Dendritic cell treated with granulocyte-macrophage colony-stimulating factor and Interleukin-4, amounts not matched to agents 40 ng/mL and 50 ng/mL, for 4 days (primary cell): ENCODE measurements around the gene AKT3.

ENCODE experiments used
- H3K27ac Mint-ChIP-seq: one replicate; pipeline ENCODE4 v1.8.0; 2022; ENCODE audit warnings: mild to moderate bottlenecking, mixed read lengths
- H3K27me3 Mint-ChIP-seq: one replicate; pipeline ENCODE4 v1.8.0; 2022; ENCODE audit warnings: mild to moderate bottlenecking, mixed read lengths
- H3K36me3 Mint-ChIP-seq: one replicate; pipeline ENCODE4 v1.8.0; 2022; ENCODE audit warnings: low read depth, mixed read lengths
- H3K4me1 Mint-ChIP-seq: one replicate; pipeline ENCODE4 v1.8.0; 2022; ENCODE audit warnings: low read depth, mixed read lengths
- H3K4me3 Mint-ChIP-seq: one replicate; pipeline ENCODE4 v1.8.0; 2022; ENCODE audit warnings: mild to moderate bottlenecking, moderate library complexity, mixed read lengths
- H3K9me3 Mint-ChIP-seq: one replicate; pipeline ENCODE4 v1.8.0; 2022; ENCODE audit warnings: mixed read lengths
- intact Hi-C: fragments of 100-400 bp; cut with micrococcal nuclease; formaldehyde crosslinking; loops from one replicate; pipeline ENCODE4 v1.15.0; 2022

The AKT3 gene

GRCh38 chr1:243496806-243497205 lies 353.2 kb downstream of the AKT3 start:
- peaks cover 20% of the 10 kb centered on the region for H3K4me1 Mint-ChIP-seq
- H3K27me3 Mint-ChIP-seq, result no peaks in the 10 kb centered on the region
- H3K4me3 Mint-ChIP-seq, result no peak overlapping the region
- H3K9me3 Mint-ChIP-seq, result no peaks in the 10 kb centered on the region
- H3K27ac Mint-ChIP-seq, result peak overlapping the region; percentile 91
- intact Hi-C loops, result no loop called here
- peaks cover 55% of the 10 kb centered on the region for H3K36me3 Mint-ChIP-seq

DNA sequence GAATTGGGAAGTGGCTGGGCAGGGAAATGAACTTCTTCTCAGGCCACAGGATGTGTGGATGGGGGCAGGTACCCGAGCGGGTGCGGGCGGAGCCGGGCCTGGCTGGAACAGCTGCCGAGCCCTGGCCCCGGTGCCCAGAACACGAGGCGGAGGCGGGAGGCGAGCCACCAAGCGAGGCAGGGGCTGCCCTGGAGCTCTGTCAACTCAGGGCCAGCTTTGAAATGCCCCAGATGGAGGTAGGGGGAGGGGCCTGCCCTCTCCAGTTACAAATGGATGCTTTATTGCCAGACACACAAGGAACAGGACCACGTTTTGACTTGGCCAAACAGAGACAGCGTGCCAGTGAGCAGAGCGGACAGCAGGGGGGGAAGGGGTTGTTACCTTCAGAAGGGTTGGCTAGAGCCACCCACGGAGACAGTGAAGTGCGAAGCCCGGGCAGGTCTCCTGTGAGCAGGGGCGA lies 353.8 kb downstream of the AKT3 start:
- intact Hi-C loops, result no loop called here
- H3K27me3 Mint-ChIP-seq, result no peaks in the 10 kb centered on the region
- peak overlapping the region; percentile 91 for H3K27ac Mint-ChIP-seq

GRCh38 chr1:243495442-243496186 lies 354.4 kb downstream of the AKT3 start:
- intact Hi-C loops, result no loop called here
- no peaks in the 10 kb centered on the region for H3K9me3 Mint-ChIP-seq
- H3K4me3 Mint-ChIP-seq, result peak overlapping the region; percentile 59
- H3K27ac Mint-ChIP-seq, result peak overlapping the region; percentile 91
- peaks cover 20% of the 10 kb centered on the region for H3K4me1 Mint-ChIP-seq
- no peaks in the 10 kb centered on the region for H3K27me3 Mint-ChIP-seq
- peaks cover 57% of the 10 kb centered on the region for H3K36me3 Mint-ChIP-seq

More for the DNA sequence above, 353.8 kb downstream of the AKT3 start:
- no peaks in the 10 kb centered on the region for H3K9me3 Mint-ChIP-seq
- peaks cover 55% of the 10 kb centered on the region for H3K36me3 Mint-ChIP-seq
- peak overlapping the region; percentile 59 for H3K4me3 Mint-ChIP-seq
- peaks cover 20% of the 10 kb centered on the region for H3K4me1 Mint-ChIP-seq

- H3K27me3 Mint-ChIP-seq, result no peaks in the 10 kb centered on the region
- H3K27ac Mint-ChIP-seq, result peak overlapping the region; percentile 91
- H3K4me1 Mint-ChIP-seq, result peaks cover 20% of the 10 kb centered on the region
- H3K9me3 Mint-ChIP-seq, result no peaks in the 10 kb centered on the region
- H3K4me3 Mint-ChIP-seq, result no peak overlapping the region
- intact Hi-C loops, result no loop called here
- peaks cover 61% of the 10 kb centered on the region for H3K36me3 Mint-ChIP-seq
These were observed 355.2 kb downstream of the AKT3 start for GRCh38 chr1:243494741-243495431.

- intact Hi-C loops, result no loop called here
- Mint-ChIP-seq H3K27ac (no peak overlapping the region), H3K27me3 (no peaks in the 10 kb centered on the region), H3K4me1 (peaks cover 20% of the 10 kb centered on the region), H3K9me3 (no peaks in the 10 kb centered on the region), H3K4me3 (no peak overlapping the region), H3K36me3 (peaks cover 66% of the 10 kb centered on the region)
These were observed 356.6 kb downstream of the AKT3 start for GRCh38 chr1:243493156-243494129.

DNA sequence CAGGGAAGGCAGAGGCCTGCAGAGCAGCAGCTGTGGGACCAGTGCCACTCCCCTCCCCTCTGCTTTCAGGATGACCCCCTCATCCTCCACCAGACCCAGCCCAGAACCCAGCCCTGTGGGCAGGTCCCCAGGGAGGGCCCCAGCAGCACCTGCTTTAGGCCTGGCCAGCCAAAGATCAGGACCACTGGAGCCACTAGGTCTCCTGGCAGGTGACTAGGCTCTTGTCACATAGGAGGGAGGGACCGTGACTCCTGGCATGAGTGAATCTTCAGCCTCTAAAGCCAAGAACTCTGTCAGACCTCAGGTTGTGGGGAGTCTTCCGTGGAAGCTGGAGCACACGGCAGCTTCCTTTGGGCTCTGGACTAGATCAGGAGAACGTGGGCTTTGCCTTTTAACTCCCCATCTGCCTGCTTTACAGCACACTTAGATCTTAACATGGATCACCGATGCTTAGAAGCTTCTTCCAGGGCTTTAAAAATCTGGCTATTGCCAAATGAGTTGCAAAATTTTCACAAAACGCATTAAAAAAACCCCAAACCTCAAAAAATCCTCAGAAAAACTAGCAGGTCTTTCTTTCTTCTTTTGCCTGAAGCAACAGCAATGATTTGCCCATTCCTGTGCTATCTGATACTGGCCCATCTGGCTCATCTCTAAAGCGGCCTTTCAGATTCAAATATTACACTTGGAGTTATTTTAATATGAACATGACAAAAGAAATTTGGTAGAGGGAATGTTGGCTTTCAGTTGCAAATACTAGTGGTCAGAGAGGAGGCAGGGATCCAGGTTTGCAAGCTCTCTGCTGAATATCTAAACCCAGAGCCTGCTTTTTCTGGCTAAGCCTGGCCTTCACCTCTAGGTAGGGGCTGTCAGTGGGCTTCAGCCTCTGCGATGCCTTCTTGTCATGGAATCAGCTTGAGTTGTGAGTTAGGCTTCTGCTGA lies 359.0 kb downstream of the AKT3 start:
- Mint-ChIP-seq H3K36me3 (peaks cover 71% of the 10 kb centered on the region), H3K4me3 (no peak overlapping the region), H3K27ac (no peak overlapping the region), H3K27me3 (no peaks in the 10 kb centered on the region), H3K4me1 (peaks cover 10% of the 10 kb centered on the region), H3K9me3 (no peaks in the 10 kb centered on the region)
- intact Hi-C loops, result no loop called here

- H3K4me1 Mint-ChIP-seq, result no peaks in the 10 kb centered on the region
- no peak overlapping the region for H3K4me3 Mint-ChIP-seq
- H3K9me3 Mint-ChIP-seq, result no peaks in the 10 kb centered on the region
- intact Hi-C loops, result no loop called here
- peaks cover 71% of the 10 kb centered on the region for H3K36me3 Mint-ChIP-seq
- H3K27ac Mint-ChIP-seq, result no peak overlapping the region
- no peaks in the 10 kb centered on the region for H3K27me3 Mint-ChIP-seq
These were observed 360.1 kb downstream of the AKT3 start for GRCh38 chr1:243489681-243490546.

DNA sequence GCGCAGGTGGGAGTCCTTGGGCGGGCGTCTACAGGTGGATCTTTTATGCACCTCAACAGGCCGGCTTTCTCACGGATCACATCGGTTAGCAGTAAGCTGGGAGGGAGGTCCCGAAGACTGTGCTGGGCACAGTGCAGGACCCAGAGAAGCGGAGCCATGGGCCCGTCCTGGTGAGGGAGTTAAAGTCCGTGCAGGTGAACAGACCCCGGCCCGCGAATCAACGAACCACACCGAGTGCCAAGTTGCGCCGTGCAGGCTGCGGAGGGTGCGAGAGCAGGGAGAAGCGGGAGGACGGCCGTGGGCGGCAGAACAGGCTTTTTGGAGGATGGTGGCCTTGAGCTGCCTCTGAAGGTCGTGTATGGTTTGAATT lies 360.9 kb downstream of the AKT3 start:
- intact Hi-C loops, result no loop called here
- no peaks in the 10 kb centered on the region for H3K4me1 Mint-ChIP-seq
- peaks cover 75% of the 10 kb centered on the region for H3K36me3 Mint-ChIP-seq
- no peaks in the 10 kb centered on the region for H3K9me3 Mint-ChIP-seq
- H3K27me3 Mint-ChIP-seq, result no peaks in the 10 kb centered on the region
- H3K27ac Mint-ChIP-seq, result no peak overlapping the region
- H3K4me3 Mint-ChIP-seq, result no peak overlapping the region

- H3K36me3 Mint-ChIP-seq, result peaks cover 75% of the 10 kb centered on the region
- H3K4me3 Mint-ChIP-seq, result no peak overlapping the region
- intact Hi-C loops, result no loop called here
These were observed 361.4 kb downstream of the AKT3 start for GRCh38 chr1:243488459-243489157.

DNA sequence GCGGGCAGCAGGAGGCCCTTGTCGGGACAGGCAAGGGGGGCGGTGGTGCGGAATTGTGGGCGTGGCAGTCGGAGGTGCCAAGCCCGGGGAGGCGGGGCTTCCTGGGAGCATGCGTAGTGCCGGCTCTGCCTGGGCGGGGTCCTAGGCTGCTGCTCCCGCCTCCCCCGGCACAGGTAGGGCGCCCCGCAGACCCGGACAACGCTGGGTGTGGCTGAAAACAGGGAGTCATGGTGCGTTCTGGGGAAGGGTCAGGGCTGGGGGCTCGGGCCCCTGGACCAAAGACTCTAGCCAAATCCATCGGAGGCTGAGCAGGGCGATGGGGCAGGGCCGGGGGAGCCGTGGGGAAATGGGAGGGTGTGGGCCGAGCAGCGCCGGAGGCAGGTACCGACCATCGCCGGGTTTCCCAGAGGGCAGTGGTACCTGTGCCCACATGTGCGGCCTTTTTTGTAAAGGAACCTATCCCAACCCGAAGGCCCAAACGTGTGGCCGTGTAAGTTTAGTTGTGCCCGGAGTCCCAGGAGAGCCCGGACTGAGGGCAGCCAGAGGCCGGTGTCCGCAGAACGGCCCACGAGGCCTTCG lies 362.3 kb downstream of the AKT3 start:
- Mint-ChIP-seq H3K9me3 (no peaks in the 10 kb centered on the region), H3K36me3 (peaks cover 71% of the 10 kb centered on the region), H3K4me3 (no peak overlapping the region), H3K4me1 (peaks cover 9% of the 10 kb centered on the region), H3K27ac (no peak overlapping the region), H3K27me3 (peaks cover 11% of the 10 kb centered on the region)
- intact Hi-C loops, result no loop called here

More at GRCh38 chr1:243488459-243489157, 361.4 kb downstream of the AKT3 start:
- no peak overlapping the region for H3K27ac Mint-ChIP-seq
- H3K9me3 Mint-ChIP-seq, result no peaks in the 10 kb centered on the region
- H3K27me3 Mint-ChIP-seq, result peaks cover 4% of the 10 kb centered on the region
- H3K4me1 Mint-ChIP-seq, result peaks cover 1% of the 10 kb centered on the region

- intact Hi-C loops, result no loop called here
- Mint-ChIP-seq H3K27ac (no peak overlapping the region), H3K9me3 (no peaks in the 10 kb centered on the region), H3K4me3 (no peak overlapping the region), H3K36me3 (peaks cover 74% of the 10 kb centered on the region), H3K27me3 (peaks cover 17% of the 10 kb centered on the region), H3K4me1 (peaks cover 15% of the 10 kb centered on the region)
These were observed 362.9 kb downstream of the AKT3 start for GRCh38 chr1:243487036-243487648.
